Lower lobe of right lung (tissue), 2 donors: Measurements from ENCODE around the gene ARHGAP8. TPM values are rescaled to one million over a fixed set of nuclear protein-coding genes. Genes with fewer than 3 reads are reported as not detected.

Source experiments
- ATAC-seq, 2 donors: fragments of 200-7000 bp; cut with Tn5 transposase; one replicate each; pipeline ENCODE4 v1.9.1; 2020 to 2022; ENCODE audit warnings: mild to moderate bottlenecking in 2 of 2, moderate library complexity in 2 of 2
- DNase-seq: peaks from one replicate; pipeline ENCODE4 v3.0.0-alpha.2; 2020
- H3K27ac ChIP-seq: fragments of 200-600 bp; one replicate; pipeline ENCODE4 v1.8.0; 2022
- H3K27me3 ChIP-seq: fragments of 200-600 bp; one replicate; pipeline ENCODE4 v1.8.0; 2022; ENCODE audit warnings: low read depth
- H3K36me3 ChIP-seq: fragments of 200-600 bp; one replicate; pipeline ENCODE4 v1.8.0; 2022; ENCODE audit warnings: mild to moderate bottlenecking
- H3K4me1 ChIP-seq: fragments of 200-600 bp; one replicate; pipeline ENCODE4 v1.8.0; 2022
- H3K4me3 ChIP-seq: fragments of 200-600 bp; one replicate; pipeline ENCODE4 v1.8.0; 2022; ENCODE audit warnings: mild to moderate bottlenecking
- H3K9me3 ChIP-seq: fragments of 200-600 bp; one replicate; pipeline ENCODE4 v1.8.0; 2022
- intact Hi-C: fragments of 100-400 bp; cut with DNase I; formaldehyde crosslinking; loops from one replicate; pipeline ENCODE4 v1.11.0; 2022
- total RNA-seq: library from RNA; stranded (reverse); fragmentation: NEBNext Ultra II Directional; extraction: Animal tissue kit (Norgen Biotek cat#: 25700); gene quantifications from one replicate; pipeline ENCODE4 v1.2.1, GENCODE V29; 2021
- TF ChIP-seq, protein P1 (sequence below): fragments of 200-600 bp; IDR thresholded peaks from one replicate; pipeline ENCODE4 v1.8.0; 2022; ENCODE audit warnings: antibody characterized with exemption, mild to moderate bottlenecking
- donor health status: DM: no; HTN: yes; CAD: no; lungs with severe emphysema.

Gene ARHGAP8
- total RNA-seq, 1 donor from 2014 or later, result 18.2 TPM

DNA sequence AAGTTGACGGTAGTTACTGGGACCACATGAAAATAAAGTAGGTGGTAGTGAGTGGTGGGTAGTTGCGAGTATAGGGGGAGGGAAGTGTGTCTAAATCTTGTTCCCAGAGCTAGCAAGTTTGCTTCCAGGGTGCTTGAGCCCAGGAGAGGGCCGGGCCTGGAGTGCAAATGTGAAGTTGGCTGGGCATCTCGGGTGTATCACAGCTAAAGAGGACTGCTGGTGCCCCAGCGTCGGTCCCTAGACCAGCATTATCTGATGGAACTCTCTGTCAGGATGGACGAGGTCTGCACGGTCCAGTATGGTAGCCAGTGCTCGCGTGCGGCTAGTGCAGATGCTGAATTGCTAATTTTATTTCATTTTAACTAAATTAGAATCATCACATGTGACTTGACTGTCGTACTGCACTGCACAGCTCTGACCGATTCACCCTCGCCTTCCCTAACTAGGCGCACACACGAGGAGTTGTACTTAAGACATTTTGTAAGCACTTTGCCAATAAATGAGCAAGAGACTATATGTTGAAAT lies 75.4 kb downstream of the ARHGAP8 start:
- Histone ChIP-seq H3K9me3 (no peaks in the 10 kb centered on the region), H3K4me3 (no peak overlapping the region), H3K36me3 (no peaks in the 10 kb centered on the region), H3K4me1 (no peaks in the 10 kb centered on the region), H3K27me3 (no peaks in the 10 kb centered on the region), H3K27ac (no peak overlapping the region)
- DNase-seq (no peak), ATAC-seq (no peak)
- intact Hi-C loops, result no loop called here
- TF ChIP-seq, protein P1, sequence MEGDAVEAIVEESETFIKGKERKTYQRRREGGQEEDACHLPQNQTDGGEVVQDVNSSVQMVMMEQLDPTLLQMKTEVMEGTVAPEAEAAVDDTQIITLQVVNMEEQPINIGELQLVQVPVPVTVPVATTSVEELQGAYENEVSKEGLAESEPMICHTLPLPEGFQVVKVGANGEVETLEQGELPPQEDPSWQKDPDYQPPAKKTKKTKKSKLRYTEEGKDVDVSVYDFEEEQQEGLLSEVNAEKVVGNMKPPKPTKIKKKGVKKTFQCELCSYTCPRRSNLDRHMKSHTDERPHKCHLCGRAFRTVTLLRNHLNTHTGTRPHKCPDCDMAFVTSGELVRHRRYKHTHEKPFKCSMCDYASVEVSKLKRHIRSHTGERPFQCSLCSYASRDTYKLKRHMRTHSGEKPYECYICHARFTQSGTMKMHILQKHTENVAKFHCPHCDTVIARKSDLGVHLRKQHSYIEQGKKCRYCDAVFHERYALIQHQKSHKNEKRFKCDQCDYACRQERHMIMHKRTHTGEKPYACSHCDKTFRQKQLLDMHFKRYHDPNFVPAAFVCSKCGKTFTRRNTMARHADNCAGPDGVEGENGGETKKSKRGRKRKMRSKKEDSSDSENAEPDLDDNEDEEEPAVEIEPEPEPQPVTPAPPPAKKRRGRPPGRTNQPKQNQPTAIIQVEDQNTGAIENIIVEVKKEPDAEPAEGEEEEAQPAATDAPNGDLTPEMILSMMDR, result no peak

DNA sequence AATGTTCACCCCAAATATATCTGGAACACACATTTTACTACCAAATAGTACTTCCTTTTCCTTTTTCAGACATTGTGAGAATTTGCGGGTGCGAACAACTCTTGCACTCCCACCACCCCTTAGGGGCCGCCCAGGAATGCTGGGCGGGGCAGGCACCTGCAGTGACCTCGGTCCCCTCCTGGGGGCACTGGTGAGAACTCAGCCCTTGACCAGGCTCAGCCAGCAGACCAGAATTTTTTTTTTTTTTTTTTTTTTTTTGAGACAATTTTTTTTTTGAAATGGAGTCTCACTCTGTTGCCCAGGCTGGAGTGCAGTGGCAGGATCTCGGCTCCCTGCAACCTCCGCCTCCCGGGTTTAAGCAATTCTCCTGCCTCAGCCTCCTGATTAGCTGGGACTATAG lies 75.8 kb downstream of the ARHGAP8 start:
- no peak overlapping the region for H3K4me3 ChIP-seq
- no peak for DNase-seq

DNA sequence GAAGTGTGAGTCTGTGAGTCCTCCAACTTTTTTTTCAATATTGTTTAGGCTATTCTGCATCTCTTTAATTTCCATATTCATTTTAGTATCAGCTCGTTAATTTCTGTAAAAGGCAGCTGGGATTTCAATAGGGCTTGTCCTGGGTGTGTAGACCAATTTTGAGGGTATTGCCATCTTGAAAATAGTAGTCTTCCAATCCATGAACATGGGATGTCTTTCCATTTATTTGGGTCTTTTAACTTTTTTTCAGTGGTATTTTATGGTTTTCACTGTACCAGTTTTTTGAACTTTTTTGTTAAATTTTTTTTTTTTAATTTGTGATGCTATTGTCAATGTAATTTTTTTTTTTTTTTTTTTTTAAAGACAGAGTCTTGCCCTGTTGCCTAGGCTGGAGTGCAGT lies 79.5 kb downstream of the ARHGAP8 start:
- Histone ChIP-seq H3K27me3 (no peaks in the 10 kb centered on the region), H3K9me3 (peaks cover 9% of the 10 kb centered on the region), H3K4me1 (no peaks in the 10 kb centered on the region), H3K36me3 (no peaks in the 10 kb centered on the region), H3K27ac (no peak overlapping the region), H3K4me3 (no peak overlapping the region)
- intact Hi-C loops, result no loop called here
- ATAC-seq (no peak), DNase-seq (no peak)
- TF ChIP-seq, protein P1, result no peak

More for the DNA sequence above, 75.8 kb downstream of the ARHGAP8 start:
- no peaks in the 10 kb centered on the region for H3K36me3 ChIP-seq
- H3K4me1 ChIP-seq, result no peaks in the 10 kb centered on the region
- TF ChIP-seq, protein P1, result peak; percentile 35
- intact Hi-C loops, result no loop called here
- H3K27me3 ChIP-seq, result no peaks in the 10 kb centered on the region
- no peak overlapping the region for H3K27ac ChIP-seq
- H3K9me3 ChIP-seq, result no peaks in the 10 kb centered on the region
- no peak for ATAC-seq

DNA sequence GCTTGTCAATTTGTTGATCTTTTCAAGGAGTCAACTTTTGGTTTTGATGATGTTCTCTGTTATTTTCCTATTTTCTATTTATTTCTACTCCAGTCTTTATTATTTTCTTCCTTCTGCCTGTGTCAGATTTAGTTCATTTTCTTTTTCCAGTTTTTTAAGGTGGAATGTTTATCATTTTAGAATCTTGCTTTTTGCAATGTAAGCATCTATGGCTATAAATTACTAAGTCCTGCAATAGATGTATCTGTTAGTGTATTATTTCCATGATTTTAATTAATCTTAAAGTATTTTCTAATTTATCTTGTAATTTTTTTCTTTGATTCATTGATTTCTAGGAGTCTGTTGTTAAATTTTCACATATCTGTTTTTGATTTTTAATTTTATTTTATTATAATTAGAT lies 81.7 kb downstream of the ARHGAP8 start:
- Histone ChIP-seq H3K27me3 (no peaks in the 10 kb centered on the region), H3K4me1 (no peaks in the 10 kb centered on the region), H3K9me3 (peaks cover 9% of the 10 kb centered on the region), H3K27ac (no peak overlapping the region), H3K36me3 (no peaks in the 10 kb centered on the region), H3K4me3 (no peak overlapping the region)
- TF ChIP-seq, protein P1, result no peak
- DNase-seq (no peak), ATAC-seq (no peak)
- intact Hi-C loops, result no loop called here

DNA sequence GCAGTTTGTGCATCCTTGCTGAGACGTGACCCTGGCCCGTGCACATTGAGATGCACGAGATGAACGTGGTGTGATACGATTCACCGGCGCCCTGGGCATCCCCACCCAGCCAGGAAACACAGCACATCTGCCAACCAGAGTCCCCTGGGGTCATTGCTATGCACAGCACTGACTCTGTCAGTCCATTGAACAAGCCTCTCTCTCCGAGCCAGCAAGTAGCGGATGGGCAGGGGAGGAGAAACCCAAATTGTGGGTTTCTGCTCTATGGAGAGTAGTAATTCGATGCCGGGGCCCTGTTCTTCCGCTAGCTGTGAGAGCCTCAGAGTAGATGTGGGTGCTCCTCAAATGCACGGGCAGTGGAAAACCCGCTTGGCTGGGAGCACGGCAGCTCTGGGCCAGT lies 85.1 kb downstream of the ARHGAP8 start:
- Histone ChIP-seq H3K36me3 (no peaks in the 10 kb centered on the region), H3K27me3 (no peaks in the 10 kb centered on the region), H3K4me1 (no peaks in the 10 kb centered on the region), H3K27ac (no peak overlapping the region), H3K9me3 (peaks cover 9% of the 10 kb centered on the region), H3K4me3 (no peak overlapping the region)
- intact Hi-C loops, result no loop called here
- DNase-seq (no peak), ATAC-seq (no peak)
- TF ChIP-seq, protein P1, result no peak
